Stomach (tissue), 9 donors: ENCODE data around the gene SKI. TPM values are rescaled to one million over a fixed set of nuclear protein-coding genes. Genes with fewer than 3 reads are reported as not detected.

ENCODE experiments used
- DNase-seq, 2 donors: peaks; one replicate each; pipeline versions ENCODE4 v3.0.0 to v3.0.0-alpha.2; 2013 to 2019
- H3K27ac ChIP-seq, 5 donors: fragments of 200-600 bp in 4 of 5; sonication (generic) in 4 of 5; one replicate each; pipeline ENCODE4 v1.5.1; 2013 to 2019; ENCODE audit warnings: mild to moderate bottlenecking in 1 of 5, moderate library complexity in 1 of 5
- H3K27me3 ChIP-seq, 3 donors: fragments of 200-600 bp; sonication (generic); one replicate each; pipeline ENCODE4 v1.5.1; 2017 to 2019; ENCODE audit warnings: mixed run types in 1 of 3
- H3K36me3 ChIP-seq, 4 donors: fragments of 200-600 bp; sonication (generic); 1 replicate in 3 of 4; 2 replicates in 1 of 4; pipeline ENCODE4 v1.5.1; 2016 to 2019
- H3K4me1 ChIP-seq, 4 donors: fragments of 200-600 bp; sonication (generic); one replicate each; pipeline ENCODE4 v1.5.1; 2016 to 2019
- H3K4me3 ChIP-seq, 4 donors: fragments of 200-600 bp; sonication (generic) in 3 of 4; one replicate each; pipeline ENCODE4 v1.5.1; 2016 to 2019; ENCODE audit warnings: mild to moderate bottlenecking in 1 of 4
- H3K9me3 ChIP-seq, 4 donors: fragments of 200-600 bp; sonication (generic); one replicate each; pipeline ENCODE4 v1.5.1; 2016 to 2019
- EP300 ChIP-seq: sonication (generic); formaldehyde crosslinking; IDR thresholded peaks from one replicate; pipeline ENCODE4 v1.6.1; 2017; ENCODE audit warnings: antibody characterized with exemption
- POLR2A ChIP-seq, 4 donors: fragments of 450-650 bp; IDR thresholded peaks; one replicate each; pipeline ENCODE4 v1.6.1; 2016; ENCODE audit warnings: antibody characterized with exemption in 4 of 4, control low read depth in 2 of 4, mild to moderate bottlenecking in 1 of 4, moderate library complexity in 1 of 4
- POLR2AphosphoS5 ChIP-seq, 3 donors: sonication (generic); formaldehyde crosslinking; IDR thresholded peaks; one replicate each; pipeline ENCODE4 v1.6.1; 2016; ENCODE audit warnings: antibody characterized with exemption in 3 of 3
- WGBS, 5 donors: extraction: QIAGEN DNeasy Blood & Tissue Kit in 3 of 5; methylation state at CpG; one replicate each; pipeline versions ENCODE4 v1.1.5 to v1.1.7; 2013 to 2018; 5-methylcytosine and 5-hydroxymethylcytosine counted together
- intact Hi-C: fragments of 100-400 bp; cut with DNase I; formaldehyde crosslinking; loops from one replicate; pipeline ENCODE4 v1.15.1; 2023; ENCODE audit warnings: low total_unique reads
- polyA plus RNA-seq, 3 donors: library from polyadenylated mRNA; stranded (reverse); fragments of 200-250 nt; gene quantifications; one replicate each; pipeline ENCODE4 v1.2.3, GENCODE V29; 2013
- total RNA-seq, 5 donors: library from RNA; depleted of rRNA; stranded (reverse); fragments of >200 nt; gene quantifications; one replicate each; pipeline versions ENCODE4 v1.1.0 to v1.2.3, GENCODE V29; 2014 to 2016
- TF ChIP-seq, protein P1 (sequence below), 7 experiments: fragments of 450-650 bp in 4 of 7; fragments of 200-600 bp in 3 of 7; sonication (generic) in 3 of 7; IDR thresholded peaks; one replicate each; pipeline ENCODE4 v1.5.1; 2016 to 2019; ENCODE audit warnings: antibody characterized with exemption in 7 of 7, control low read depth in 2 of 7, mild to moderate bottlenecking in 1 of 7
- donor health status: healthy with polysubstance abuse.
- donor health status: Bipolar disorder and iron deficiency.
- donor health status: healthy.

SKI gene
- total and polyA plus RNA-seq, 8 donors = 7.4 to 84.0 (median 21.0) TPM

- no peak for DNase-seq
- TF ChIP-seq POLR2AphosphoS5 (IDR thresholded peaks at IDR 0.05) = no peak
- intact Hi-C loops = no loop called here
- Histone ChIP-seq H3K4me3 (no peak overlapping the region), H3K9me3 (no peaks in the 10 kb centered on the region), H3K27me3 (no peaks in the 10 kb centered on the region), H3K4me1 (no peaks in the 10 kb centered on the region), H3K27ac (no peak overlapping the region), H3K36me3 (no peaks in the 10 kb centered on the region)
- 85 to 89% (median 87%) methylated on average over 21 of the region's 21 CpGs for WGBS, 5 donors
Observed at GRCh38 chr1:2342384-2343022, 114.4 kb downstream of the SKI start.

DNA sequence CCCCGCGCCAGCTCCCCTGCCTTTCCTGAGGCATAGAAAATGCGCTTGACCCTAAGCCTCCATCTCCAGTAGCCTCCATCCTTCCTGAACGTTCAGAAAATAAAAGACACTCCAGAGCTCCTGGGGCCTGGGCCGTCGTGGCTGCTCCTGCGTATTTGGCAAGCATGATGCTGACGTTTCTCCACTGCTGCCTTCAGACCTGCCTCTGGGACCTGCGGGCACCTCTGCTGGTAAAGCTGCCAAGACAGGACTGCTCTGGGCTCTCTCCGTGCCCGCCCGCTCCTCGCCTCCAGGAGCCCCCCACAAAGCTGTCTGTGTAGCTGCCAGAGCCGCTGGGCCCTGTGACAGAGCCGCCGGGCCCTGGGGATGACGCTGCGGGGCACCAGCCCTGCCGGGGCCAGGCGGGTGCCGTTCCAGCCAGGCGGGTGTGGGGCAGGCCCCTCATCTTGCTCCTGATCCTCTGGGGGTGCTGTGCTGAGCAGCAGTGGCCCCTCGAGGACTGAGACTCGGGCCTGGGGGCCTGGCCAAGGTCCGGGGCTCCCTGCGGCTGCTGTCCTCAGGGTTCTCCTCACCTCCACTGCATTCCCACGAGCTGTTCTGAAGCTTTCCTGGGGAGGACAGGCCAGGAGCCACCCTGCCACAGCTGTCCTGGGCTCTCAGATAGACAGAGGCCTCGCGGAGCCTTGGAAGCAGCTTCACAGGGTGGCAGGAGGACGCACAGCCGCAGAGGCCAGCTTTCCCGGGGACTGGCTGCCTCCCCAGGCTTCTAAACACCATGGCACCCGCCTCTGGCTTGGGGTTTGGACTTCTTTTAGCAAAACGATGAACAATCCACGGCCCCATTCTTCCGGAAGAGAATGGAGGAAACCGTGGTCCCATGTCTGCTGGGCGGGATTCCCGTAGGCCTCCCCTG lies 115.2 kb downstream of the SKI start:
- H3K36me3 ChIP-seq = no peaks in the 10 kb centered on the region
- TF ChIP-seq POLR2AphosphoS5 (IDR thresholded peaks at IDR 0.05) (no peak), EP300 (no peak), POLR2A (IDR thresholded peaks at IDR 0.05) (no peak)
- TF ChIP-seq, protein P1, sequence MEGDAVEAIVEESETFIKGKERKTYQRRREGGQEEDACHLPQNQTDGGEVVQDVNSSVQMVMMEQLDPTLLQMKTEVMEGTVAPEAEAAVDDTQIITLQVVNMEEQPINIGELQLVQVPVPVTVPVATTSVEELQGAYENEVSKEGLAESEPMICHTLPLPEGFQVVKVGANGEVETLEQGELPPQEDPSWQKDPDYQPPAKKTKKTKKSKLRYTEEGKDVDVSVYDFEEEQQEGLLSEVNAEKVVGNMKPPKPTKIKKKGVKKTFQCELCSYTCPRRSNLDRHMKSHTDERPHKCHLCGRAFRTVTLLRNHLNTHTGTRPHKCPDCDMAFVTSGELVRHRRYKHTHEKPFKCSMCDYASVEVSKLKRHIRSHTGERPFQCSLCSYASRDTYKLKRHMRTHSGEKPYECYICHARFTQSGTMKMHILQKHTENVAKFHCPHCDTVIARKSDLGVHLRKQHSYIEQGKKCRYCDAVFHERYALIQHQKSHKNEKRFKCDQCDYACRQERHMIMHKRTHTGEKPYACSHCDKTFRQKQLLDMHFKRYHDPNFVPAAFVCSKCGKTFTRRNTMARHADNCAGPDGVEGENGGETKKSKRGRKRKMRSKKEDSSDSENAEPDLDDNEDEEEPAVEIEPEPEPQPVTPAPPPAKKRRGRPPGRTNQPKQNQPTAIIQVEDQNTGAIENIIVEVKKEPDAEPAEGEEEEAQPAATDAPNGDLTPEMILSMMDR (IDR thresholded peaks at IDR 0.05) = no peak
- no peak overlapping the region for H3K4me3 ChIP-seq
- intact Hi-C loops = no loop called here
- H3K27ac ChIP-seq = no peak overlapping the region
- H3K9me3 ChIP-seq = no peaks in the 10 kb centered on the region
- DNase-seq = no peak
- no peaks in the 10 kb centered on the region for H3K4me1 ChIP-seq
- no peaks in the 10 kb centered on the region for H3K27me3 ChIP-seq
- WGBS, 5 donors = 76 to 88% (median 82%) methylated on average over 25 to 39 of the region's 39 CpGs

GRCh38 chr1:2344121-2344681 lies 116.1 kb downstream of the SKI start:
- H3K27me3 ChIP-seq = no peaks in the 10 kb centered on the region
- H3K27ac ChIP-seq = no peak overlapping the region
- no peaks in the 10 kb centered on the region for H3K36me3 ChIP-seq
- intact Hi-C loops = no loop called here
- 86 to 88% (median 87%) methylated on average over 14 to 24 of the region's 24 CpGs for WGBS, 5 donors
- H3K4me1 ChIP-seq = no peaks in the 10 kb centered on the region
- no peak for DNase-seq
- no peak overlapping the region for H3K4me3 ChIP-seq
- no peaks in the 10 kb centered on the region for H3K9me3 ChIP-seq
- no peak for TF ChIP-seq POLR2AphosphoS5 (IDR thresholded peaks at IDR 0.05)
- no peak for TF ChIP-seq POLR2A (IDR thresholded peaks at IDR 0.05)
- TF ChIP-seq, protein P1 (IDR thresholded peaks at IDR 0.05) = no peak
- TF ChIP-seq EP300 = no peak

- H3K4me3 ChIP-seq = no peak overlapping the region
- intact Hi-C loops = no loop called here
- no peaks in the 10 kb centered on the region for H3K27me3 ChIP-seq
- H3K4me1 ChIP-seq = no peaks in the 10 kb centered on the region
- no peaks in the 10 kb centered on the region for H3K36me3 ChIP-seq
- WGBS, 5 donors = 91 to 95% (median 92%) methylated on average over 19 to 29 of the region's 29 CpGs
- H3K27ac ChIP-seq = no peak overlapping the region
- TF ChIP-seq EP300 (no peak), POLR2A (IDR thresholded peaks at IDR 0.05) (no peak), POLR2AphosphoS5 (IDR thresholded peaks at IDR 0.05) (no peak)
- TF ChIP-seq, protein P1 (IDR thresholded peaks at IDR 0.05) = no peak
- DNase-seq = no peak
- H3K9me3 ChIP-seq = no peaks in the 10 kb centered on the region
Observed at GRCh38 chr1:2344744-2345296, 116.7 kb downstream of the SKI start.
